ENCODE measurements around the gene ALK. TPM values are rescaled to one million over a fixed set of nuclear protein-coding genes. Genes with fewer than 3 reads are reported as not detected.

ALK gene
- total RNA-seq, 1 experiment from 2014 or later = 0.87 TPM

- CTCF ChIA-PET = interaction anchor here (0.6 to 0.7 kb wide), 2 partner anchors 195 to 402 kb away, joined by 3 to 4 read pairs; no protein-coding TSS in a partner anchor
- Histone ChIP-seq H3F3A (ENCODE audit: low read length, unreplicated experiment) (no peaks in the 10 kb centered on the region), H3K79me2 (ENCODE audit: low read length) (no peaks in the 10 kb centered on the region), H2AFZ (ENCODE audit: low read length) (no peak overlapping the region), H4K20me1 (ENCODE audit: low read length) (no peaks in the 10 kb centered on the region), H3K4me3 (ENCODE audit: low read length) (no peak overlapping the region), H3K36me3 (ENCODE audit: low read depth, low read length) (no peaks in the 10 kb centered on the region), H3K4me2 (ENCODE audit: low read length) (peak overlapping the region; percentile 62), H3K9me2 (replicated peaks; ENCODE audit: low read length) (no peaks in the 10 kb centered on the region), H3K9ac (ENCODE audit: low read length) (no peak overlapping the region), H3K27me3 (ENCODE audit: low read length) (no peaks in the 10 kb centered on the region), H3K27ac (ENCODE audit: low read length) (no peak overlapping the region), H3K9me3 (ENCODE audit: low read length) (no peaks in the 10 kb centered on the region), H3K4me1 (ENCODE audit: insufficient read depth, low read length) (peaks cover 33% of the 10 kb centered on the region)
- no peak for TF ChIP-seq EZH2phosphoT487 (IDR thresholded peaks at IDR 0.05; ENCODE audit: borderline replicate concordance, low read length)
- TF ChIP-seq CTCF (conservative IDR thresholded peaks at IDR 0.05; ENCODE audit: low read depth, low read length) = no peak
- TF ChIP-seq EZH2 (IDR thresholded peaks at IDR 0.05; ENCODE audit: low read length, unreplicated experiment) = no peak
- no TSS peak for BruUV-seq (replicated peaks)
- peak; percentile 69 for ATAC-seq
- peak; percentile 85 for DNase-seq
- POLR2A ChIA-PET (ENCODE audit: unreplicated experiment) = interaction anchor here (0.5 kb wide), 1 partner anchor 95 kb away, joined by 3 read pairs; no protein-coding TSS in a partner anchor
- intact Hi-C loops (cut with micrococcal nuclease) = no loop called here
Measured at GRCh38 chr2:29462293-29462692, 459.1 kb downstream of the ALK start.

- H3K9me2 ChIP-seq (replicated peaks; ENCODE audit: low read length) = no peaks in the 10 kb centered on the region
- DNase-seq (no peak), ATAC-seq (no peak)
- no peak overlapping the region for H3K27ac ChIP-seq (ENCODE audit: low read length)
- H3K79me2 ChIP-seq (ENCODE audit: low read length) = no peaks in the 10 kb centered on the region
- no peaks in the 10 kb centered on the region for H3K9me3 ChIP-seq (ENCODE audit: low read length)
- H3K27me3 ChIP-seq (ENCODE audit: low read length) = no peaks in the 10 kb centered on the region
- H3F3A ChIP-seq (ENCODE audit: low read length, unreplicated experiment) = no peaks in the 10 kb centered on the region
- H3K4me1 ChIP-seq (ENCODE audit: insufficient read depth, low read length) = peaks cover 33% of the 10 kb centered on the region
- ChIA-PET CTCF (no interaction called here), POLR2A (ENCODE audit: unreplicated experiment) (no interaction called here)
- H4K20me1 ChIP-seq (ENCODE audit: low read length) = no peaks in the 10 kb centered on the region
- no peaks in the 10 kb centered on the region for H3K36me3 ChIP-seq (ENCODE audit: low read depth, low read length)
- intact Hi-C loops (cut with micrococcal nuclease) = no loop called here
- no peak overlapping the region for H2AFZ ChIP-seq (ENCODE audit: low read length)
- TF ChIP-seq CTCF (conservative IDR thresholded peaks at IDR 0.05; ENCODE audit: low read depth, low read length) (no peak), EZH2 (IDR thresholded peaks at IDR 0.05; ENCODE audit: low read length, unreplicated experiment) (no peak)
- no peak overlapping the region for H3K9ac ChIP-seq (ENCODE audit: low read length)
- no peak overlapping the region for H3K4me2 ChIP-seq (ENCODE audit: low read length)
- BruUV-seq (replicated peaks) = no TSS peak
- no peak overlapping the region for H3K4me3 ChIP-seq (ENCODE audit: low read length)
Measured at GRCh38 chr2:29460190-29460589, 461.2 kb downstream of the ALK start.

DNA sequence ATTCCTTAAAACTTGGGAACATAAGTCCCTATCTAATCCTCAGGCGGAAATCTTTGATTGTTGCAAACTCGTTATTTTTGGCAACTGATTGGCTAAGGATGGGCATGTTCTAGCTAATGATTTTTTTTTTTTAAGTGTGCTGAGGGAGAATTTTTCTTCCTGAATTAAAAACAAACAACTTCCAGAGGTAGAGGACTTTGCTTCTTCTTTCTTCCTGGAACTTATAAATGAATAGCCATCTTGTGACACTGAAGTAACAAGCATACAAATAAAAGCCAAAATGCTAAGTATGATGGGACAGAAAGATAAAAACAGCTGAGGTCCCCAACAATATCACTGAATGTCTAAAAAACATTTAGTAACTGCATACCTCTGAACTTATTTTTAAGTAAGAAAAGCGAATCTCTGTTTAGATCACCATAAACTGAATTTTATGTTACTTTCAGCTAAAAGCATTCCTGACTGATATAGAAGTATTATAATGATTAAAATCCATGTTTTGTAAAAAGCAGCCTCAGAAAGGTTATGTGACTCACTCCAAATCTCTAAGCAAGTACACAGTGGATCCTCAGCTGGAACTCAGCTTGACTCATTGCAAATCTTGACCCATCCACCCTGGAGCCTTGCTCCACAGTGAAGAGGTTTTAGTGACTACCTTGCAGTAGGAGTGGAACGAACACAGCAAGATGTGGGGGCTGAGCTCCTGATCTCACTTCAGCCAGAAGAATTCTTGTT, 461.8 kb downstream of the ALK start:
- no peaks in the 10 kb centered on the region for H4K20me1 ChIP-seq (ENCODE audit: low read length)
- H3K27ac ChIP-seq (ENCODE audit: low read length) = no peak overlapping the region
- H3F3A ChIP-seq (ENCODE audit: low read length, unreplicated experiment) = no peaks in the 10 kb centered on the region
- POLR2A ChIA-PET (ENCODE audit: unreplicated experiment) = no interaction called here
- peaks cover 33% of the 10 kb centered on the region for H3K4me1 ChIP-seq (ENCODE audit: insufficient read depth, low read length)
- no peaks in the 10 kb centered on the region for H3K27me3 ChIP-seq (ENCODE audit: low read length)
- H2AFZ ChIP-seq (ENCODE audit: low read length) = no peak overlapping the region
- no peaks in the 10 kb centered on the region for H3K36me3 ChIP-seq (ENCODE audit: low read depth, low read length)
- TF ChIP-seq EZH2phosphoT487 (IDR thresholded peaks at IDR 0.05; ENCODE audit: borderline replicate concordance, low read length) = no peak
- CTCF ChIA-PET = no interaction called here
- DNase-seq (peak; percentile 67), ATAC-seq (peak; percentile 66)
- H3K9me3 ChIP-seq (ENCODE audit: low read length) = no peaks in the 10 kb centered on the region
- intact Hi-C loops (cut with micrococcal nuclease) = no loop called here
- no peak overlapping the region for H3K4me2 ChIP-seq (ENCODE audit: low read length)
- no peaks in the 10 kb centered on the region for H3K79me2 ChIP-seq (ENCODE audit: low read length)
- BruUV-seq (replicated peaks) = no TSS peak
- H3K9ac ChIP-seq (ENCODE audit: low read length) = no peak overlapping the region
- no peak overlapping the region for H3K4me3 ChIP-seq (ENCODE audit: low read length)
- H3K9me2 ChIP-seq (replicated peaks; ENCODE audit: low read length) = no peaks in the 10 kb centered on the region
